HEK293 (cell line): ENCODE measurements around the gene DKK2.

Experiments
- CTCF ChIA-PET: fragments of 350-600 bp; formaldehyde crosslinking; extraction: SDS; loops from one replicate; lab custom pipeline; 2021; ENCODE audit warnings: antibody characterized with exemption; lab: Yijun Ruan, JAX
- POLR2A ChIA-PET: fragments of 300-600 bp; formaldehyde crosslinking; extraction: SDS; loops from one replicate; lab custom pipeline; 2020; ENCODE audit warnings: antibody characterized with exemption, inconsistent platforms; lab: Yijun Ruan, JAX
- H3K27ac ChIP-seq: fragments of 200-500 bp; sonication (Bioruptor generic); 2 replicates; pipeline ENCODE4 v1.5.1; 2014; ENCODE audit warnings: low read depth, low read length, control low read depth, inconsistent platforms; ENCODE audit errors: extremely low read depth
- H3K36me3 ChIP-seq, 2 experiments: fragments of 200-500 bp in 1 of 2; sonication (Bioruptor generic) in 1 of 2; 1 replicate in 1 of 2; 2 replicates in 1 of 2; pipeline ENCODE4 v1.5.1; 2014 to 2017; ENCODE audit warnings: inconsistent platforms in 2 of 2, low read length in 2 of 2; ENCODE audit not compliant: control insufficient read depth in 2 of 2, insufficient read depth in 1 of 2
- H3K4me1 ChIP-seq: fragments of 200-500 bp; sonication (Bioruptor generic); 2 replicates; pipeline ENCODE4 v1.5.1; 2014; ENCODE audit warnings: mild to moderate bottlenecking, low read length, inconsistent platforms; ENCODE audit not compliant: control insufficient read depth, insufficient read depth
- H3K4me3 ChIP-seq: 2 replicates; pipeline ENCODE4 v1.5.1; 2011; ENCODE audit warnings: low read depth, mild to moderate bottlenecking, control low read depth, low read length, moderate library complexity
- H3K9me3 ChIP-seq: fragments of 200-500 bp; sonication (Bioruptor generic); 2 replicates; pipeline ENCODE4 v1.5.1; 2014; ENCODE audit warnings: low read depth, low read length, inconsistent platforms; ENCODE audit not compliant: control insufficient read depth, insufficient read depth
- KLF10 ChIP-seq: fragments of 450-650 bp; IDR thresholded peaks from 2 replicates; pipeline ENCODE4 v1.5.1; 2018; ENCODE audit warnings: missing biosample characterization, mild to moderate bottlenecking, missing genetic modification characterization
- ZIC2 ChIP-seq: fragments of 450-650 bp; formaldehyde crosslinking; IDR thresholded peaks from 2 replicates; pipeline ENCODE4 v1.5.1; 2016; ENCODE audit warnings: missing biosample characterization, missing genetic modification characterization
- ZNF16 ChIP-seq: fragments of 450-650 bp; formaldehyde crosslinking; IDR thresholded peaks from 2 replicates; pipeline ENCODE4 v1.5.1; 2016; ENCODE audit warnings: low read depth, missing biosample characterization, missing genetic modification characterization
- ZNF175 ChIP-seq: fragments of 450-650 bp; formaldehyde crosslinking; IDR thresholded peaks from 2 replicates; pipeline ENCODE4 v1.5.1; 2016; ENCODE audit warnings: missing biosample characterization, missing genetic modification characterization
- ZNF341 ChIP-seq: fragments of 450-650 bp; formaldehyde crosslinking; IDR thresholded peaks from 2 replicates; pipeline ENCODE4; 2016; ENCODE audit warnings: low read depth, missing biosample characterization, missing genetic modification characterization
- ZNF350 ChIP-seq: fragments of 450-650 bp; formaldehyde crosslinking; IDR thresholded peaks from 2 replicates; pipeline ENCODE4 v1.5.0; 2017; ENCODE audit warnings: missing biosample characterization, mild to moderate bottlenecking, missing genetic modification characterization
- ZNF514 ChIP-seq: fragments of 450-650 bp; formaldehyde crosslinking; IDR thresholded peaks from 2 replicates; pipeline ENCODE4 v1.5.1; 2016; ENCODE audit warnings: missing biosample characterization, missing genetic modification characterization
- ZNF677 ChIP-seq: fragments of 450-650 bp; IDR thresholded peaks from 2 replicates; pipeline ENCODE4 v1.5.0; 2018; ENCODE audit warnings: missing biosample characterization, mild to moderate bottlenecking, missing genetic modification characterization, moderate library complexity
- ZNF707 ChIP-seq: fragments of 450-650 bp; formaldehyde crosslinking; IDR thresholded peaks from 2 replicates; pipeline ENCODE4 v1.5.1; 2016; ENCODE audit warnings: missing biosample characterization, missing genetic modification characterization
- ZNF785 ChIP-seq: fragments of 450-650 bp; formaldehyde crosslinking; IDR thresholded peaks from 2 replicates; pipeline ENCODE4 v1.5.1; 2016; ENCODE audit warnings: missing biosample characterization, missing genetic modification characterization
- TF ChIP-seq, protein P1 (sequence below): fragments of 450-650 bp; formaldehyde crosslinking; IDR thresholded peaks from 2 replicates; pipeline ENCODE4 v1.5.1; 2016; ENCODE audit warnings: missing biosample characterization, missing genetic modification characterization
- TF ChIP-seq, protein P2 (sequence below): IDR thresholded peaks from 2 replicates; pipeline ENCODE4 v1.6.1; 2011; ENCODE audit warnings: mild to moderate bottlenecking, low read depth, low read length, borderline replicate concordance
- TF ChIP-seq, protein P3 (sequence below): fragments of 450-650 bp; IDR thresholded peaks from 2 replicates; pipeline ENCODE4 v1.5.1; 2018; ENCODE audit warnings: missing biosample characterization, mild to moderate bottlenecking, missing genetic modification characterization
- TF ChIP-seq, protein P4 (sequence below): fragments of 450-650 bp; formaldehyde crosslinking; IDR thresholded peaks from 2 replicates; pipeline ENCODE4 v1.5.1; 2016; ENCODE audit warnings: missing biosample characterization, missing genetic modification characterization

Gene DKK2

DNA sequence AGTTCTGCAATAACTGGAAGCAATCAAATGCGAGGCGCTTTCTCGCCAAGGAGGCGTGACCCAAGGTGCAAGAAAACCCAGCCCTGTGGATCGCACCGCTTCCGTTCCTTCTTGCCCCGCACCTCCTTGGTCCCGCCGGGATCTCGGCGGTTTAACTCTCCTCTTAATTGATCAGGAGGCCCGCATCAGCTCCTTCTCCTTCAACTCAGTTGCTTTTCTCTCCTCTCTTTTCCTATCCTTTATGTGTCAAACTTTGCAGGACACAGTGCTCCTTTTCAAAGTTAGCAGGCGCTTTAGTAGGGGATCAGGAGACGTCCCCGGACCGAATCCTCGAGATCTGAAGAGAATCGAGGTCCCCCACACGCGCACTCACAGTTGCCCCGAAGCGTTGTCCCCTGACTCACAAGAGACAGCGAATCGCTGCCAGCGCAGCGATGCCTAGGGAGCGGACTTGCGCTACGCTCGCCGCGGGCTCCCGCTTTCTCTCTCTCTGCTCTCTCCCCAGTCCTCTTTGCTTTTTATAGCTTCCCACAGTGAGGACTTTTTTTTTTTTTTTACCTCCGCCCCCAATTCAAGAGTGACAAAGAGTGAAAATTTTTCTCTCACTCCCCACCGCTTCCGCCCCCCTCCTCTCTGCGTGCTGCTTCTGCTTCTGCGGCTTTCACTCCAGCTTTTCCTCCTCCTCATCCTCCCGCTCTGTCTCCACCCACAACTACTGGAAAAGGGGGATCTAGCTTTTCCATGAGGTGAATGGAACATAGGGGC is at the start of gene DKK2 (continued):
- TF ChIP-seq, protein P1, sequence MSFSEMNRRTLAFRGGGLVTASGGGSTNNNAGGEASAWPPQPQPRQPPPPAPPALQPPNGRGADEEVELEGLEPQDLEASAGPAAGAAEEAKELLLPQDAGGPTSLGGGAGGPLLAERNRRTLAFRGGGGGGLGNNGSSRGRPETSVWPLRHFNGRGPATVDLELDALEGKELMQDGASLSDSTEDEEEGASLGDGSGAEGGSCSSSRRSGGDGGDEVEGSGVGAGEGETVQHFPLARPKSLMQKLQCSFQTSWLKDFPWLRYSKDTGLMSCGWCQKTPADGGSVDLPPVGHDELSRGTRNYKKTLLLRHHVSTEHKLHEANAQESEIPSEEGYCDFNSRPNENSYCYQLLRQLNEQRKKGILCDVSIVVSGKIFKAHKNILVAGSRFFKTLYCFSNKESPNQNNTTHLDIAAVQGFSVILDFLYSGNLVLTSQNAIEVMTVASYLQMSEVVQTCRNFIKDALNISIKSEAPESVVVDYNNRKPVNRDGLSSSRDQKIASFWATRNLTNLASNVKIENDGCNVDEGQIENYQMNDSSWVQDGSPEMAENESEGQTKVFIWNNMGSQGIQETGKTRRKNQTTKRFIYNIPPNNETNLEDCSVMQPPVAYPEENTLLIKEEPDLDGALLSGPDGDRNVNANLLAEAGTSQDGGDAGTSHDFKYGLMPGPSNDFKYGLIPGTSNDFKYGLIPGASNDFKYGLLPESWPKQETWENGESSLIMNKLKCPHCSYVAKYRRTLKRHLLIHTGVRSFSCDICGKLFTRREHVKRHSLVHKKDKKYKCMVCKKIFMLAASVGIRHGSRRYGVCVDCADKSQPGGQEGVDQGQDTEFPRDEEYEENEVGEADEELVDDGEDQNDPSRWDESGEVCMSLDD = no peak
- TF ChIP-seq, protein P2, sequence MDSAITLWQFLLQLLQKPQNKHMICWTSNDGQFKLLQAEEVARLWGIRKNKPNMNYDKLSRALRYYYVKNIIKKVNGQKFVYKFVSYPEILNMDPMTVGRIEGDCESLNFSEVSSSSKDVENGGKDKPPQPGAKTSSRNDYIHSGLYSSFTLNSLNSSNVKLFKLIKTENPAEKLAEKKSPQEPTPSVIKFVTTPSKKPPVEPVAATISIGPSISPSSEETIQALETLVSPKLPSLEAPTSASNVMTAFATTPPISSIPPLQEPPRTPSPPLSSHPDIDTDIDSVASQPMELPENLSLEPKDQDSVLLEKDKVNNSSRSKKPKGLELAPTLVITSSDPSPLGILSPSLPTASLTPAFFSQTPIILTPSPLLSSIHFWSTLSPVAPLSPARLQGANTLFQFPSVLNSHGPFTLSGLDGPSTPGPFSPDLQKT = no peak
- TF ChIP-seq ZNF677 (tag by site-specific recombination) (no peak), ZNF341 (peak; percentile 65), ZNF16 (no peak), ZIC2 (tag by site-specific recombination) (peak; percentile 32; the same call in 1 of the 2 replicates), ZNF785 (no peak), ZNF514 (no peak), KLF10 (no peak), ZNF350 (tag by site-specific recombination) (no peak)
- TF ChIP-seq, protein P3, sequence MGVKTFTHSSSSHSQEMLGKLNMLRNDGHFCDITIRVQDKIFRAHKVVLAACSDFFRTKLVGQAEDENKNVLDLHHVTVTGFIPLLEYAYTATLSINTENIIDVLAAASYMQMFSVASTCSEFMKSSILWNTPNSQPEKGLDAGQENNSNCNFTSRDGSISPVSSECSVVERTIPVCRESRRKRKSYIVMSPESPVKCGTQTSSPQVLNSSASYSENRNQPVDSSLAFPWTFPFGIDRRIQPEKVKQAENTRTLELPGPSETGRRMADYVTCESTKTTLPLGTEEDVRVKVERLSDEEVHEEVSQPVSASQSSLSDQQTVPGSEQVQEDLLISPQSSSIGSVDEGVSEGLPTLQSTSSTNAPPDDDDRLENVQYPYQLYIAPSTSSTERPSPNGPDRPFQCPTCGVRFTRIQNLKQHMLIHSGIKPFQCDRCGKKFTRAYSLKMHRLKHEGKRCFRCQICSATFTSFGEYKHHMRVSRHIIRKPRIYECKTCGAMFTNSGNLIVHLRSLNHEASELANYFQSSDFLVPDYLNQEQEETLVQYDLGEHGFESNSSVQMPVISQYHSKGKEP (tag by site-specific recombination) = no peak

DNA sequence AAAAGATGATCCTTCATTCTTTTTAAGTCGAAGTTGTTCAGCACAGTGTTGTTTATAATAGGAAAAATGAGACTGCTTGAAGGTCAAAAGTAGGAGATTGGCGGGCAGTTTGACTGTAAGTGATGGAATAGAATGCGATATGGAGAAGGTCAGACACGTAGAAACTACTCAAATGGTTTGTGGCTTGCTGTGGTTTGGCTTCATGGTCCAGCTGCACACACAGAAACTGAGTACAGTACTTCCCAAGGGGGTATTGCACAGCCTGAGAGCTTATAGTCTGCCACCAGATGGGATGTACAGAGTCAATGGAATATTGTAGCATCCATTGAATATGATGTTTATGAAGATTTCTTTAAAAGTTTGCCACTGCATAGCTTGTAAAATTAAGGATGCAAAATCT is 41.1 kb upstream of the DKK2 start:
- Histone ChIP-seq H3K36me3 (no peaks in the 10 kb centered on the region), H3K27ac (no peak overlapping the region), H3K4me3 (no peak overlapping the region), H3K9me3 (no peaks in the 10 kb centered on the region)
- CTCF ChIA-PET = no interaction called here
- TF ChIP-seq ZNF175 (tag by site-specific recombination) (no peak), ZNF707 (tag by site-specific recombination) (no peak)
- TF ChIP-seq, protein P4, sequence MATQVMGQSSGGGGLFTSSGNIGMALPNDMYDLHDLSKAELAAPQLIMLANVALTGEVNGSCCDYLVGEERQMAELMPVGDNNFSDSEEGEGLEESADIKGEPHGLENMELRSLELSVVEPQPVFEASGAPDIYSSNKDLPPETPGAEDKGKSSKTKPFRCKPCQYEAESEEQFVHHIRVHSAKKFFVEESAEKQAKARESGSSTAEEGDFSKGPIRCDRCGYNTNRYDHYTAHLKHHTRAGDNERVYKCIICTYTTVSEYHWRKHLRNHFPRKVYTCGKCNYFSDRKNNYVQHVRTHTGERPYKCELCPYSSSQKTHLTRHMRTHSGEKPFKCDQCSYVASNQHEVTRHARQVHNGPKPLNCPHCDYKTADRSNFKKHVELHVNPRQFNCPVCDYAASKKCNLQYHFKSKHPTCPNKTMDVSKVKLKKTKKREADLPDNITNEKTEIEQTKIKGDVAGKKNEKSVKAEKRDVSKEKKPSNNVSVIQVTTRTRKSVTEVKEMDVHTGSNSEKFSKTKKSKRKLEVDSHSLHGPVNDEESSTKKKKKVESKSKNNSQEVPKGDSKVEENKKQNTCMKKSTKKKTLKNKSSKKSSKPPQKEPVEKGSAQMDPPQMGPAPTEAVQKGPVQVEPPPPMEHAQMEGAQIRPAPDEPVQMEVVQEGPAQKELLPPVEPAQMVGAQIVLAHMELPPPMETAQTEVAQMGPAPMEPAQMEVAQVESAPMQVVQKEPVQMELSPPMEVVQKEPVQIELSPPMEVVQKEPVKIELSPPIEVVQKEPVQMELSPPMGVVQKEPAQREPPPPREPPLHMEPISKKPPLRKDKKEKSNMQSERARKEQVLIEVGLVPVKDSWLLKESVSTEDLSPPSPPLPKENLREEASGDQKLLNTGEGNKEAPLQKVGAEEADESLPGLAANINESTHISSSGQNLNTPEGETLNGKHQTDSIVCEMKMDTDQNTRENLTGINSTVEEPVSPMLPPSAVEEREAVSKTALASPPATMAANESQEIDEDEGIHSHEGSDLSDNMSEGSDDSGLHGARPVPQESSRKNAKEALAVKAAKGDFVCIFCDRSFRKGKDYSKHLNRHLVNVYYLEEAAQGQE = no peak
- TF ChIP-seq, all 188 proteins: peak for 0
- POLR2A ChIA-PET = no interaction called here
- no peaks in the 10 kb centered on the region for H3K4me1 ChIP-seq
